GM20000 (cell line): ENCODE data around the gene GRM7.

Source experiments
- DNase-seq: peaks from one replicate; pipeline ENCODE4 v3.0.0; 2012; ENCODE audit warnings: low spot score
- CTCF ChIP-seq: IDR thresholded peaks from 2 replicates; pipeline ENCODE4 v1.5.1; 2012; ENCODE audit warnings: mild to moderate bottlenecking, control low read depth; ENCODE audit errors: extremely low read depth, missing control alignments

GRM7 gene

GRCh38 chr3:7720649-7721297, 859.9 kb downstream of the GRM7 start:
- no peak for DNase-seq
- TF ChIP-seq CTCF: no peak

GRCh38 chr3:7721869-7722268, 861.0 kb downstream of the GRM7 start:
- TF ChIP-seq CTCF: no peak

GRCh38 chr3:7728566-7729519, 867.9 kb downstream of the GRM7 start:
- DNase-seq: no peak
- no peak for TF ChIP-seq CTCF

More at GRCh38 chr3:7721869-7722268, 861.0 kb downstream of the GRM7 start:
- no peak for DNase-seq

- no peak for TF ChIP-seq CTCF
- DNase-seq: no peak
These were observed 873.0 kb downstream of the GRM7 start for GRCh38 chr3:7733933-7734332.

GRCh38 chr3:7734456-7734855, 873.5 kb downstream of the GRM7 start:
- no peak for DNase-seq

GRCh38 chr3:7737263-7737662, 876.3 kb downstream of the GRM7 start:
- no peak for DNase-seq

More at GRCh38 chr3:7734456-7734855, 873.5 kb downstream of the GRM7 start:
- TF ChIP-seq CTCF: no peak

More at GRCh38 chr3:7737263-7737662, 876.3 kb downstream of the GRM7 start:
- TF ChIP-seq CTCF: no peak
